Astrocyte of the cerebellum (primary cell): ENCODE data around the gene LCN12.

Experiments used
- DNase-seq: peaks from one replicate; pipeline ENCODE4 v3.0.0-alpha.2; 2011; ENCODE audit warnings: low read depth
- H3K4me3 ChIP-seq: 2 replicates; pipeline ENCODE4 v1.5.1; 2011; ENCODE audit warnings: mild to moderate bottlenecking, low read depth, low read length, moderate library complexity
- CTCF ChIP-seq: IDR thresholded peaks from 2 replicates; pipeline ENCODE4 v1.5.1; 2012; ENCODE audit warnings: low read length, low read depth, moderate library complexity, mild to moderate bottlenecking; ENCODE audit errors: missing control alignments
- in situ Hi-C: cut with HindIII; loops from 2 replicates; pipeline ENCODE4 v1.10.0; 2017; ENCODE audit warnings: low sequenced_read_pairs

Gene LCN12

GRCh38 chr9:136944519-136945332 is 7.3 kb upstream of the LCN12 start, which contains the start of the genes C8G and FBXW5:
Gene C8G (plus strand): TSS chr9:136945243. CDS start chr9:136945321, 78 bp downstream.
Gene FBXW5 (minus strand): TSS chr9:136944738. CDS start chr9:136944083, 655 bp downstream.
- peak; percentile 93 for TF ChIP-seq CTCF
- DNase-seq: peak; percentile 77
- peak within 1 kb of the TSS; percentile 75 for H3K4me3 ChIP-seq
- in situ Hi-C loops: no loop called here

GRCh38 chr9:136945333-136946227 is 6.5 kb upstream of the LCN12 start:
- in situ Hi-C loops: no loop called here
- DNase-seq: no peak
- no peak for TF ChIP-seq CTCF
- no peak overlapping the region for H3K4me3 ChIP-seq

GRCh38 chr9:136946228-136947027 is 5.6 kb upstream of the LCN12 start:
- no peak for TF ChIP-seq CTCF
- in situ Hi-C loops: no loop called here
- no peak for DNase-seq
- no peak overlapping the region for H3K4me3 ChIP-seq

- no peak for DNase-seq
- H3K4me3 ChIP-seq: no peak overlapping the region
- in situ Hi-C loops: no loop called here
- no peak for TF ChIP-seq CTCF
These were observed 4.8 kb upstream of the LCN12 start for GRCh38 chr9:136947028-136947891.

GRCh38 chr9:136947955-136948510 is 4.0 kb upstream of the LCN12 start:
- peak; percentile 54 for TF ChIP-seq CTCF
- in situ Hi-C loops: no loop called here
- DNase-seq: no peak
- H3K4me3 ChIP-seq: no peak overlapping the region
